ENCODE results near the gene DIP2C. TPM values are rescaled to one million over a fixed set of nuclear protein-coding genes. Genes with fewer than 3 reads are reported as not detected.

The DIP2C gene
- total RNA-seq, 1 experiment from 2014 or later, result 11.0 TPM

DNA sequence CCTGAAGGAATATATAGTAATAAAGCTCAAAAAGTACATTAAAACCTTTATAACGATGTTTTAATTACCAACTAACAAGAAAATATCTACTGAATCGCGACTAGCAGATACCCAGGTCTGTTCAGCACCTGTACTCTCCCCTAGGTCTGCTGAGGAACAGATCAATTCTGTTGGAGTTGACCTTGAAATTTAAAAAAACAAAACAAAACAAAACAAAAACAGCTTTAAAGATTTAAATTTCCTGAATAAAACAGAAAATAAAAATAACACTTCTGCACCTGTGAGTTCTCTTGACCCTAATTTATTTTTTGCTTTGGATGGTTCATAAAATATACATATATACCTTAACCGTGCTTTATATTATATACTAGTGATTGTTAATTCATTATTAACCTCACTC is 24.6 kb downstream of the DIP2C start:
- H3K27ac Mint-ChIP-seq, result no peak overlapping the region
- H3K9me3 Mint-ChIP-seq, result peaks cover 1% of the 10 kb centered on the region; the same call in 1 of the 2 replicates
- CTCF ChIA-PET, result no interaction called here
- TF ChIP-seq PREB (CRISPR knock-in tag; IDR thresholded peaks at IDR 0.05; ENCODE audit: borderline replicate concordance) (no peak), ZNF317 (CRISPR knock-in tag; IDR thresholded peaks at IDR 0.05; ENCODE audit: borderline replicate concordance, low read depth) (no peak), ZNF121 (CRISPR knock-in tag; IDR thresholded peaks at IDR 0.05) (no peak), NFYB (CRISPR knock-in tag; conservative IDR thresholded peaks at IDR 0.05; ENCODE audit: low read depth) (no peak), FOXK1 (CRISPR knock-in tag; IDR thresholded peaks at IDR 0.05) (no peak), SOX15 (CRISPR knock-in tag; IDR thresholded peaks at IDR 0.05) (no peak), PRRX2 (CRISPR knock-in tag; IDR thresholded peaks at IDR 0.05) (no peak), USF1 (CRISPR knock-in tag; IDR thresholded peaks at IDR 0.05) (no peak), JAZF1 (CRISPR knock-in tag; IDR thresholded peaks at IDR 0.05) (no peak), CBFB (CRISPR knock-in tag; IDR thresholded peaks at IDR 0.05; ENCODE audit: low read depth) (no peak), HMGXB4 (CRISPR knock-in tag; IDR thresholded peaks at IDR 0.05) (no peak)
- TF ChIP-seq, protein P1, sequence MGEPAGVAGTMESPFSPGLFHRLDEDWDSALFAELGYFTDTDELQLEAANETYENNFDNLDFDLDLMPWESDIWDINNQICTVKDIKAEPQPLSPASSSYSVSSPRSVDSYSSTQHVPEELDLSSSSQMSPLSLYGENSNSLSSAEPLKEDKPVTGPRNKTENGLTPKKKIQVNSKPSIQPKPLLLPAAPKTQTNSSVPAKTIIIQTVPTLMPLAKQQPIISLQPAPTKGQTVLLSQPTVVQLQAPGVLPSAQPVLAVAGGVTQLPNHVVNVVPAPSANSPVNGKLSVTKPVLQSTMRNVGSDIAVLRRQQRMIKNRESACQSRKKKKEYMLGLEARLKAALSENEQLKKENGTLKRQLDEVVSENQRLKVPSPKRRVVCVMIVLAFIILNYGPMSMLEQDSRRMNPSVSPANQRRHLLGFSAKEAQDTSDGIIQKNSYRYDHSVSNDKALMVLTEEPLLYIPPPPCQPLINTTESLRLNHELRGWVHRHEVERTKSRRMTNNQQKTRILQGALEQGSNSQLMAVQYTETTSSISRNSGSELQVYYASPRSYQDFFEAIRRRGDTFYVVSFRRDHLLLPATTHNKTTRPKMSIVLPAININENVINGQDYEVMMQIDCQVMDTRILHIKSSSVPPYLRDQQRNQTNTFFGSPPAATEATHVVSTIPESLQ (CRISPR knock-in tag; IDR thresholded peaks at IDR 0.05), result no peak
- TF ChIP-seq, protein P2, sequence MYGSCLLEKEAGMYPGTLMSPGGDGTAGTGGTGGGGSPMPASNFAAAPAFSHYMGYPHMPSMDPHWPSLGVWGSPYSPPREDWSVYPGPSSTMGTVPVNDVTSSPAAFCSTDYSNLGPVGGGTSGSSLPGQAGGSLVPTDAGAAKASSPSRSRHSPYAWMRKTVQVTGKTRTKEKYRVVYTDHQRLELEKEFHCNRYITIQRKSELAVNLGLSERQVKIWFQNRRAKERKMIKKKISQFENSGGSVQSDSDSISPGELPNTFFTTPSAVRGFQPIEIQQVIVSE (CRISPR knock-in tag; IDR thresholded peaks at IDR 0.05; ENCODE audit: borderline replicate concordance), result no peak
- no peaks in the 10 kb centered on the region for H3K36me3 Mint-ChIP-seq
- DNase-seq (ENCODE audit: low spot score) (no peak), ATAC-seq (no peak)
- H3K4me1 Mint-ChIP-seq, result peaks cover 11% of the 10 kb centered on the region
- no peaks in the 10 kb centered on the region for H3K27me3 Mint-ChIP-seq (ENCODE audit: low read depth)
- POLR2A ChIA-PET, result no interaction called here
- H3K4me3 Mint-ChIP-seq, result no peak overlapping the region

- CTCF ChIA-PET, result no interaction called here
- no peak overlapping the region for H3K4me3 Mint-ChIP-seq
- no peak overlapping the region for H3K27ac Mint-ChIP-seq
- no peaks in the 10 kb centered on the region for H3K36me3 Mint-ChIP-seq
- peaks cover 11% of the 10 kb centered on the region for H3K4me1 Mint-ChIP-seq
- POLR2A ChIA-PET, result no interaction called here
- no peaks in the 10 kb centered on the region for H3K27me3 Mint-ChIP-seq (ENCODE audit: low read depth)
- TF ChIP-seq, protein P3, sequence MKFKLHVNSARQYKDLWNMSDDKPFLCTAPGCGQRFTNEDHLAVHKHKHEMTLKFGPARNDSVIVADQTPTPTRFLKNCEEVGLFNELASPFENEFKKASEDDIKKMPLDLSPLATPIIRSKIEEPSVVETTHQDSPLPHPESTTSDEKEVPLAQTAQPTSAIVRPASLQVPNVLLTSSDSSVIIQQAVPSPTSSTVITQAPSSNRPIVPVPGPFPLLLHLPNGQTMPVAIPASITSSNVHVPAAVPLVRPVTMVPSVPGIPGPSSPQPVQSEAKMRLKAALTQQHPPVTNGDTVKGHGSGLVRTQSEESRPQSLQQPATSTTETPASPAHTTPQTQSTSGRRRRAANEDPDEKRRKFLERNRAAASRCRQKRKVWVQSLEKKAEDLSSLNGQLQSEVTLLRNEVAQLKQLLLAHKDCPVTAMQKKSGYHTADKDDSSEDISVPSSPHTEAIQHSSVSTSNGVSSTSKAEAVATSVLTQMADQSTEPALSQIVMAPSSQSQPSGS (CRISPR knock-in tag; IDR thresholded peaks at IDR 0.05; ENCODE audit: borderline replicate concordance, low read depth), result no peak
- TF ChIP-seq ZNF425 (CRISPR knock-in tag; conservative IDR thresholded peaks at IDR 0.05) (no peak), ZNF416 (CRISPR knock-in tag; IDR thresholded peaks at IDR 0.05) (no peak), ZNF219 (CRISPR knock-in tag; IDR thresholded peaks at IDR 0.05; ENCODE audit: borderline replicate concordance) (no peak), TP53 (CRISPR knock-in tag; IDR thresholded peaks at IDR 0.05) (no peak)
- TF ChIP-seq, protein P4, sequence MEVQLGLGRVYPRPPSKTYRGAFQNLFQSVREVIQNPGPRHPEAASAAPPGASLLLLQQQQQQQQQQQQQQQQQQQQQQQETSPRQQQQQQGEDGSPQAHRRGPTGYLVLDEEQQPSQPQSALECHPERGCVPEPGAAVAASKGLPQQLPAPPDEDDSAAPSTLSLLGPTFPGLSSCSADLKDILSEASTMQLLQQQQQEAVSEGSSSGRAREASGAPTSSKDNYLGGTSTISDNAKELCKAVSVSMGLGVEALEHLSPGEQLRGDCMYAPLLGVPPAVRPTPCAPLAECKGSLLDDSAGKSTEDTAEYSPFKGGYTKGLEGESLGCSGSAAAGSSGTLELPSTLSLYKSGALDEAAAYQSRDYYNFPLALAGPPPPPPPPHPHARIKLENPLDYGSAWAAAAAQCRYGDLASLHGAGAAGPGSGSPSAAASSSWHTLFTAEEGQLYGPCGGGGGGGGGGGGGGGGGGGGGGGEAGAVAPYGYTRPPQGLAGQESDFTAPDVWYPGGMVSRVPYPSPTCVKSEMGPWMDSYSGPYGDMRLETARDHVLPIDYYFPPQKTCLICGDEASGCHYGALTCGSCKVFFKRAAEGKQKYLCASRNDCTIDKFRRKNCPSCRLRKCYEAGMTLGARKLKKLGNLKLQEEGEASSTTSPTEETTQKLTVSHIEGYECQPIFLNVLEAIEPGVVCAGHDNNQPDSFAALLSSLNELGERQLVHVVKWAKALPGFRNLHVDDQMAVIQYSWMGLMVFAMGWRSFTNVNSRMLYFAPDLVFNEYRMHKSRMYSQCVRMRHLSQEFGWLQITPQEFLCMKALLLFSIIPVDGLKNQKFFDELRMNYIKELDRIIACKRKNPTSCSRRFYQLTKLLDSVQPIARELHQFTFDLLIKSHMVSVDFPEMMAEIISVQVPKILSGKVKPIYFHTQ (CRISPR knock-in tag; IDR thresholded peaks at IDR 0.05), result no peak
- DNase-seq (ENCODE audit: low spot score), result no peak
- ATAC-seq, result no peak
- H3K9me3 Mint-ChIP-seq, result no peaks in the 10 kb centered on the region
Observed at GRCh38 chr10:664301-664700, 25.2 kb downstream of the DIP2C start.

Data from WTC11 (cell line).